ENCODE data around the gene CPZ. TPM values are rescaled to one million over a fixed set of nuclear protein-coding genes. Genes with fewer than 3 reads are reported as not detected.

The CPZ gene
- total RNA-seq, 1 experiment from 2014 or later: not detected

GRCh38 chr4:8608714-8609391 is 16.3 kb downstream of the CPZ start:
- Mint-ChIP-seq H3K36me3 (ENCODE audit: insufficient read depth, unreplicated experiment) (no peaks in the 10 kb centered on the region), H3K9me3 (ENCODE audit: low read depth, unreplicated experiment) (no peaks in the 10 kb centered on the region), H3K27ac (ENCODE audit: unreplicated experiment) (no peak overlapping the region), H3K4me1 (ENCODE audit: low read depth, unreplicated experiment) (no peaks in the 10 kb centered on the region), H3K27me3 (ENCODE audit: unreplicated experiment) (peaks cover 52% of the 10 kb centered on the region), H3K4me3 (ENCODE audit: low read depth, unreplicated experiment) (no peak overlapping the region)
- TF ChIP-seq CTCF (IDR thresholded peaks at IDR 0.05; ENCODE audit: unreplicated experiment): no peak
- intact Hi-C loops (cut with micrococcal nuclease; ENCODE audit: unreplicated experiment): no loop called here
- no peak for DNase-seq
- BruUV-seq (replicated peaks): no TSS peak
- CTCF ChIA-PET: no interaction called here

- Mint-ChIP-seq H3K4me1 (ENCODE audit: low read depth, unreplicated experiment) (no peaks in the 10 kb centered on the region), H3K27me3 (ENCODE audit: unreplicated experiment) (peaks cover 56% of the 10 kb centered on the region), H3K4me3 (ENCODE audit: low read depth, unreplicated experiment) (no peak overlapping the region), H3K9me3 (ENCODE audit: low read depth, unreplicated experiment) (no peaks in the 10 kb centered on the region), H3K36me3 (ENCODE audit: insufficient read depth, unreplicated experiment) (no peaks in the 10 kb centered on the region), H3K27ac (ENCODE audit: unreplicated experiment) (no peak overlapping the region)
- intact Hi-C loops (cut with micrococcal nuclease; ENCODE audit: unreplicated experiment): no loop called here
- BruUV-seq (replicated peaks): no TSS peak
- CTCF ChIA-PET: no interaction called here
- TF ChIP-seq CTCF (IDR thresholded peaks at IDR 0.05; ENCODE audit: unreplicated experiment): no peak
- DNase-seq: no peak
Measured at GRCh38 chr4:8609406-8609805, 16.8 kb downstream of the CPZ start.

GRCh38 chr4:8609824-8610350 is 17.3 kb downstream of the CPZ start:
- Mint-ChIP-seq H3K9me3 (ENCODE audit: low read depth, unreplicated experiment) (no peaks in the 10 kb centered on the region), H3K27me3 (ENCODE audit: unreplicated experiment) (peaks cover 61% of the 10 kb centered on the region), H3K27ac (ENCODE audit: unreplicated experiment) (no peak overlapping the region), H3K36me3 (ENCODE audit: insufficient read depth, unreplicated experiment) (no peaks in the 10 kb centered on the region), H3K4me3 (ENCODE audit: low read depth, unreplicated experiment) (no peak overlapping the region), H3K4me1 (ENCODE audit: low read depth, unreplicated experiment) (no peaks in the 10 kb centered on the region)
- BruUV-seq (replicated peaks): no TSS peak
- no peak for TF ChIP-seq CTCF (IDR thresholded peaks at IDR 0.05; ENCODE audit: unreplicated experiment)
- no peak for DNase-seq
- intact Hi-C loops (cut with micrococcal nuclease; ENCODE audit: unreplicated experiment): no loop called here
- CTCF ChIA-PET: interaction anchor here (0.6 kb wide), 1 partner anchor 10 kb away, joined by 6 read pairs; no protein-coding TSS in a partner anchor

- intact Hi-C loops (cut with micrococcal nuclease; ENCODE audit: unreplicated experiment): no loop called here
- H3K36me3 Mint-ChIP-seq (ENCODE audit: insufficient read depth, unreplicated experiment): no peaks in the 10 kb centered on the region
- H3K4me3 Mint-ChIP-seq (ENCODE audit: low read depth, unreplicated experiment): no peak overlapping the region
- BruUV-seq (replicated peaks): no TSS peak
- no peak overlapping the region for H3K27ac Mint-ChIP-seq (ENCODE audit: unreplicated experiment)
- H3K4me1 Mint-ChIP-seq (ENCODE audit: low read depth, unreplicated experiment): no peaks in the 10 kb centered on the region
- H3K9me3 Mint-ChIP-seq (ENCODE audit: low read depth, unreplicated experiment): no peaks in the 10 kb centered on the region
- TF ChIP-seq CTCF (IDR thresholded peaks at IDR 0.05; ENCODE audit: unreplicated experiment): no peak
- no peak for DNase-seq
- H3K27me3 Mint-ChIP-seq (ENCODE audit: unreplicated experiment): peaks cover 72% of the 10 kb centered on the region
- CTCF ChIA-PET: no interaction called here
Measured at GRCh38 chr4:8610858-8611616, 18.5 kb downstream of the CPZ start.

All from Calu3 (cell line).